Measurements from ENCODE around the gene WDFY1. TPM values are rescaled to one million over a fixed set of nuclear protein-coding genes. Genes with fewer than 3 reads are reported as not detected.

The WDFY1 gene
- total and polyA plus RNA-seq, 2 donors (not counting 1 experiment from before 2014, with no cell fraction given) = 28.8 to 76.0 TPM

DNA sequence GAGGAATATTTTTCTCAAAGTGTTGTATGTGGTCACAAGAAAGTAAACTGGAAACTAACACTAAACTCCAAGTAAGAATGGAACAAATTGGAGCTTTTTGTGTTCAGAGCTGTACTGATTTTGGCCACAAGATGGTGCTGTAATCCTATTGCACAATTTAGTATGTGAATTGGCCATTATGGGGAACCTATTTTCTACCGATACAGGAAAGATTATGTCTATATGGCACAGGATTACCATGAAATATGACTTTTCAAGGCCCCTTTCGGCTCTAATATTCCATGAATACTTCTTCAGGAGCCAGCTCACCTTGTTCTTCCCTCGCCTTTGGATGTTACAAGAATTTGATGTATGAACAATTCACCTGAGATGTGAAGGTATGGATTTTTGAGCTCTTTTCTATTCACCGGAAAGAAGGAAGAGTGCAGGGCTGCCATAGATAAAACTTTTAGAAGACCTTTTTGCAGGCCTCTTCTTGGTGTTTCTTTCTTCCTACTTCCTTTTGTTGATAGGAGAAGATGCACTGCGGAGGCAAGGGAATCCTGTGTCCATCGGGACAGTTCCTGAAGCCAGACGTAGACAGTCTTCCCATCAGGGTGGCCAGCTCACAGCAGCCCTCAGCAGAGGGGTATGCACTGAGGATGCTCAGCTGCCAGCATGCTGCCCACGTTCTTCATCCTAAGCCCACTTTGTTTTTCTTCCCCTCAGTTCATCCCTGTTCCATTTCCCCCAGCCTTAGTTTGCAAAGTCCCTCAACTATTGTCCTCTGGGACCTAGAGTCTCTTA is 25.4 kb upstream of the WDFY1 start:
- no peaks in the 10 kb centered on the region for H3K9me3 Mint-ChIP-seq (ENCODE audit: insufficient read depth)
- ChIA-PET CTCF (interaction anchor here (0.6 to 10.7 kb wide), 60 partner anchors 8 to 1109 kb away, joined by 3 to 211 read pairs (median 4); partner anchors contain the start of genes AP1S3 and MRPL44), POLR2A (no interaction called here)
- Histone ChIP-seq H2AFZ (ENCODE audit: insufficient read depth, low read depth, low read length, poor library complexity, severe bottlenecking) (peak overlapping the region; percentile 16), H3K4me3 (ENCODE audit: control extremely low read depth in 1 of 5, extremely low read depth in 1 of 5, insufficient read depth in 1 of 5, low read depth in 2 of 5, low read length in 4 of 5) (no peak overlapping the region), H4K20me1 (ENCODE audit: control insufficient read depth, insufficient read depth, low read length, poor library complexity, severe bottlenecking) (no peaks in the 10 kb centered on the region), H3K9me3 (ENCODE audit: control extremely low read depth in 1 of 3, control insufficient read depth in 2 of 3, insufficient read depth in 1 of 3, low read length in 2 of 3) (no peaks in the 10 kb centered on the region), H3K4me1 (ENCODE audit: control insufficient read depth in 2 of 2, insufficient read depth in 2 of 2, low read length in 2 of 2) (peaks cover 0 to 3% of the 10 kb centered on the region in 2 donors), H3K27me3 (replicated peaks in 1 of 4; ENCODE audit: control extremely low read depth in 1 of 4, control insufficient read depth in 3 of 4, insufficient read depth in 4 of 4, low read length in 3 of 4) (no peaks in the 10 kb centered on the region), H3K27ac (ENCODE audit: low read length in 2 of 2) (no peak overlapping the region), H3K79me2 (ENCODE audit: control insufficient read depth, insufficient read depth, low read length) (no peaks in the 10 kb centered on the region), H3K36me3 (replicated peaks in 1 of 2; ENCODE audit: control extremely low read depth in 1 of 2, control insufficient read depth in 1 of 2, extremely low read depth in 1 of 2, insufficient read depth in 2 of 2, low read length in 1 of 2) (peaks cover 3 to 30% of the 10 kb centered on the region in 2 experiments), H3K9ac (ENCODE audit: low read length) (no peak overlapping the region), H3K4me2 (replicated peaks; ENCODE audit: low read depth, low read length, poor library complexity, severe bottlenecking) (no peak overlapping the region)
- no peaks in the 10 kb centered on the region for H3K27me3 Mint-ChIP-seq
- 100% methylated on average over 5 of the region's 8 CpGs for WGBS (ENCODE audit: insufficient coverage)
- peak; percentile 76 for DNase-seq
- H3K4me3 Mint-ChIP-seq = no peak overlapping the region
- H3K27ac Mint-ChIP-seq = no peak overlapping the region
- ATAC-seq (ENCODE audit: low read depth) = no peak
- no peak for TF ChIP-seq EZH2 (IDR thresholded peaks at IDR 0.05; ENCODE audit: borderline replicate concordance, insufficient read depth, low read depth, low read length, poor library complexity, severe bottlenecking)
- TF ChIP-seq, protein P1, sequence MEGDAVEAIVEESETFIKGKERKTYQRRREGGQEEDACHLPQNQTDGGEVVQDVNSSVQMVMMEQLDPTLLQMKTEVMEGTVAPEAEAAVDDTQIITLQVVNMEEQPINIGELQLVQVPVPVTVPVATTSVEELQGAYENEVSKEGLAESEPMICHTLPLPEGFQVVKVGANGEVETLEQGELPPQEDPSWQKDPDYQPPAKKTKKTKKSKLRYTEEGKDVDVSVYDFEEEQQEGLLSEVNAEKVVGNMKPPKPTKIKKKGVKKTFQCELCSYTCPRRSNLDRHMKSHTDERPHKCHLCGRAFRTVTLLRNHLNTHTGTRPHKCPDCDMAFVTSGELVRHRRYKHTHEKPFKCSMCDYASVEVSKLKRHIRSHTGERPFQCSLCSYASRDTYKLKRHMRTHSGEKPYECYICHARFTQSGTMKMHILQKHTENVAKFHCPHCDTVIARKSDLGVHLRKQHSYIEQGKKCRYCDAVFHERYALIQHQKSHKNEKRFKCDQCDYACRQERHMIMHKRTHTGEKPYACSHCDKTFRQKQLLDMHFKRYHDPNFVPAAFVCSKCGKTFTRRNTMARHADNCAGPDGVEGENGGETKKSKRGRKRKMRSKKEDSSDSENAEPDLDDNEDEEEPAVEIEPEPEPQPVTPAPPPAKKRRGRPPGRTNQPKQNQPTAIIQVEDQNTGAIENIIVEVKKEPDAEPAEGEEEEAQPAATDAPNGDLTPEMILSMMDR (IDR thresholded peaks at IDR 0.05) = peak; percentile 94
- intact Hi-C loops (cut with micrococcal nuclease) = loop anchor here (2.0 to 10.0 kb wide), 3 partner anchors 22 to 478 kb away; no protein-coding TSS in a partner anchor
- peaks cover 5% of the 10 kb centered on the region for H3K4me1 Mint-ChIP-seq

DNA sequence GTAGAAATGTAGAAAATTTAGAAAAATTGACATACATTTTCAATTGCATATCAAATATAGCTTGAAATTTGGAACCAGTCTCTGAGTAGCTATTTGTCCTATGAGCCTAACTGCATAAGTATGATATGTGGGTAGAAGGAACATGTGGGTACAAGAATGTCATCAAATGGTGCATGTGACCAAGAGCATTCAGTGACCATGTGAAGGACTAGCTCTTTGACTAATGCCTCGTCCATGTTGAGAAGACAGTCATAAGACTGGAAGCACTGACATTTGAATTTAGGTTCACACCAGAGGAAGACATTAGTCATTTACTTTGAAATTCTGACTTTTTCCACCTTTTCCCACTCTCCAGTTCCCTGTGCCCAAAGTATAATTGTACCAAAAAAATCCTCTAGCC is 24.7 kb upstream of the WDFY1 start:
- no peaks in the 10 kb centered on the region for H3K27me3 ChIP-seq (replicated peaks in 1 of 4; ENCODE audit: control extremely low read depth in 1 of 4, control insufficient read depth in 3 of 4, insufficient read depth in 4 of 4, low read length in 3 of 4)
- peaks cover 3 to 37% of the 10 kb centered on the region in 2 experiments for H3K36me3 ChIP-seq (replicated peaks in 1 of 2; ENCODE audit: control extremely low read depth in 1 of 2, control insufficient read depth in 1 of 2, extremely low read depth in 1 of 2, insufficient read depth in 2 of 2, low read length in 1 of 2)
- intact Hi-C loops (cut with micrococcal nuclease) = loop anchor here (2.0 to 10.0 kb wide), 3 partner anchors 23 to 479 kb away; no protein-coding TSS in a partner anchor
- ATAC-seq (ENCODE audit: low read depth) (no peak), DNase-seq (no peak)
- Mint-ChIP-seq H3K4me3 (no peak overlapping the region), H3K27ac (no peak overlapping the region), H3K9me3 (ENCODE audit: insufficient read depth) (no peaks in the 10 kb centered on the region), H3K4me1 (peaks cover 5% of the 10 kb centered on the region), H3K27me3 (no peaks in the 10 kb centered on the region)
- H3K4me3 ChIP-seq (ENCODE audit: control extremely low read depth in 1 of 5, extremely low read depth in 1 of 5, insufficient read depth in 1 of 5, low read depth in 2 of 5, low read length in 4 of 5) = no peak overlapping the region
- POLR2A ChIA-PET = no interaction called here
- H3K27ac ChIP-seq (ENCODE audit: low read length in 2 of 2) = no peak overlapping the region
- H3K79me2 ChIP-seq (ENCODE audit: control insufficient read depth, insufficient read depth, low read length) = no peaks in the 10 kb centered on the region
- H3K9me3 ChIP-seq (ENCODE audit: control extremely low read depth in 1 of 3, control insufficient read depth in 2 of 3, insufficient read depth in 1 of 3, low read length in 2 of 3) = no peaks in the 10 kb centered on the region
- H2AFZ ChIP-seq (ENCODE audit: insufficient read depth, low read depth, low read length, poor library complexity, severe bottlenecking) = no peak overlapping the region
- TF ChIP-seq, protein P1 (IDR thresholded peaks at IDR 0.05) = no peak
- H4K20me1 ChIP-seq (ENCODE audit: control insufficient read depth, insufficient read depth, low read length, poor library complexity, severe bottlenecking) = no peaks in the 10 kb centered on the region
- H3K4me2 ChIP-seq (replicated peaks; ENCODE audit: low read depth, low read length, poor library complexity, severe bottlenecking) = no peak overlapping the region
- CTCF ChIA-PET = interaction anchor here (0.6 to 10.7 kb wide), 58 partner anchors 8 to 1427 kb away, joined by 3 to 211 read pairs (median 4); partner anchors contain the start of genes AP1S3 and MRPL44
- WGBS (ENCODE audit: insufficient coverage) = 100% methylated on average over 1 of the region's 1 CpG
- no peak overlapping the region for H3K9ac ChIP-seq (ENCODE audit: low read length)
- H3K4me1 ChIP-seq (ENCODE audit: control insufficient read depth in 2 of 2, insufficient read depth in 2 of 2, low read length in 2 of 2) = peaks cover 0 to 3% of the 10 kb centered on the region in 2 donors

Data from B cell (primary cell).